ENCODE measurements around the gene DRC7. TPM values are rescaled to one million over a fixed set of nuclear protein-coding genes. Genes with fewer than 3 reads are reported as not detected.

DRC7 gene
- polyA plus RNA-seq, 4 donors: 0.37 TPM; not detected in 3

DNA sequence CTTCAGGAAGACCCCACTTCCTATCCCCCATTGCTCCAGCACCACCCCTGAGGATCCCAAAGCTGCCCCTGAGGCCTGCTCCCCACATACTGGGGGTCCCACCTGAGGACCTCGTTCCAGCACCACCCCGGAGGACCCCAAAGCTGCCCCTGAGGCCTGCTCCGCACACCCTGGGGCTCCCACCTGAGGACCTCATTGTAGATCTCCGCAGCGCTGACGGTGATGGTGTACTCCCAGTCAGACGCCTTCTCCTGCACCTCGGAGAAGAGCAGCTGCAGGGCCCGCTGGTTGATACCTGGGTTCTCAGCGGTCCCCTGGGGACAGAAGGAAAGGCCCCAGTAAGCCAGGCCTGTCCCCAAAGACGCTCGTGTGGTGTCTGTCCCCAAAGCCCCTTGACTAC, 67.4 kb downstream of the DRC7 start:
- DNase-seq (no peak), FAIRE-seq (no peak)
- H3K4me3 ChIP-seq (ENCODE audit: low read depth in 1 of 3, low read length in 3 of 3): no peak overlapping the region
- no peak overlapping the region for H3K27ac ChIP-seq (ENCODE audit: low read depth in 1 of 3, low read length in 2 of 3)
- peaks cover 0 to 97% (median 25%) of the 10 kb centered on the region in 3 donors for H3K36me3 ChIP-seq (ENCODE audit: control insufficient read depth in 3 of 3, insufficient read depth in 2 of 3, low read depth in 1 of 3, low read length in 3 of 3)
- 89% methylated on average over 12 of the region's 12 CpGs for WGBS, 3 donors
- H3K9me3 ChIP-seq (ENCODE audit: control insufficient read depth in 2 of 2, insufficient read depth in 1 of 2, low read depth in 1 of 2, low read length in 1 of 2): no peaks in the 10 kb centered on the region
- H3K4me1 ChIP-seq (ENCODE audit: control insufficient read depth in 3 of 3, insufficient read depth in 2 of 3, low read depth in 1 of 3, low read length in 2 of 3): peaks cover 0 to 2% (median 0%) of the 10 kb centered on the region in 3 donors
- H3K27me3 ChIP-seq (ENCODE audit: control insufficient read depth in 3 of 3, insufficient read depth in 3 of 3, low read length in 3 of 3): no peaks in the 10 kb centered on the region

GRCh38 chr16:57762365-57763040, 67.9 kb downstream of the DRC7 start:
- no peak overlapping the region for H3K27ac ChIP-seq (ENCODE audit: low read depth in 1 of 3, low read length in 2 of 3)
- peaks cover 0 to 96% (median 25%) of the 10 kb centered on the region in 3 donors for H3K36me3 ChIP-seq (ENCODE audit: control insufficient read depth in 3 of 3, insufficient read depth in 2 of 3, low read depth in 1 of 3, low read length in 3 of 3)
- no peak overlapping the region for H3K4me3 ChIP-seq (ENCODE audit: low read depth in 1 of 3, low read length in 3 of 3)
- FAIRE-seq (no peak), DNase-seq (no peak)
- no peaks in the 10 kb centered on the region for H3K9me3 ChIP-seq (ENCODE audit: control insufficient read depth in 2 of 2, insufficient read depth in 1 of 2, low read depth in 1 of 2, low read length in 1 of 2)
- no peaks in the 10 kb centered on the region for H3K4me1 ChIP-seq (ENCODE audit: control insufficient read depth in 3 of 3, insufficient read depth in 2 of 3, low read depth in 1 of 3, low read length in 2 of 3)
- H3K27me3 ChIP-seq (ENCODE audit: control insufficient read depth in 3 of 3, insufficient read depth in 3 of 3, low read length in 3 of 3): no peaks in the 10 kb centered on the region
- 75 to 79% (median 76%) methylated on average over 10 to 15 of the region's 15 CpGs for WGBS, 3 donors

GRCh38 chr16:57763285-57764005, 68.8 kb downstream of the DRC7 start:
- Histone ChIP-seq H3K4me3 (ENCODE audit: low read depth in 1 of 3, low read length in 3 of 3) (no peak overlapping the region), H3K27me3 (ENCODE audit: control insufficient read depth in 3 of 3, insufficient read depth in 3 of 3, low read length in 3 of 3) (no peaks in the 10 kb centered on the region), H3K27ac (ENCODE audit: low read depth in 1 of 3, low read length in 2 of 3) (no peak overlapping the region), H3K9me3 (ENCODE audit: control insufficient read depth in 2 of 2, insufficient read depth in 1 of 2, low read depth in 1 of 2, low read length in 1 of 2) (no peaks in the 10 kb centered on the region), H3K36me3 (ENCODE audit: control insufficient read depth in 3 of 3, insufficient read depth in 2 of 3, low read depth in 1 of 3, low read length in 3 of 3) (peaks cover 0 to 93% (median 25%) of the 10 kb centered on the region in 3 donors), H3K4me1 (ENCODE audit: control insufficient read depth in 3 of 3, insufficient read depth in 2 of 3, low read depth in 1 of 3, low read length in 2 of 3) (no peaks in the 10 kb centered on the region)
- 85 to 89% (median 88%) methylated on average over 14 of the region's 14 CpGs for WGBS, 3 donors
- FAIRE-seq (no peak), DNase-seq (no peak)

GRCh38 chr16:57764006-57764340, 69.4 kb downstream of the DRC7 start:
- no peak for FAIRE-seq
- Histone ChIP-seq H3K4me3 (ENCODE audit: low read depth in 1 of 3, low read length in 3 of 3) (no peak overlapping the region), H3K4me1 (ENCODE audit: control insufficient read depth in 3 of 3, insufficient read depth in 2 of 3, low read depth in 1 of 3, low read length in 2 of 3) (no peaks in the 10 kb centered on the region), H3K36me3 (ENCODE audit: control insufficient read depth in 3 of 3, insufficient read depth in 2 of 3, low read depth in 1 of 3, low read length in 3 of 3) (peaks cover 0 to 92% (median 25%) of the 10 kb centered on the region in 3 donors), H3K27me3 (ENCODE audit: control insufficient read depth in 3 of 3, insufficient read depth in 3 of 3, low read length in 3 of 3) (no peaks in the 10 kb centered on the region), H3K27ac (ENCODE audit: low read depth in 1 of 3, low read length in 2 of 3) (no peak overlapping the region), H3K9me3 (ENCODE audit: control insufficient read depth in 2 of 2, insufficient read depth in 1 of 2, low read depth in 1 of 2, low read length in 1 of 2) (no peaks in the 10 kb centered on the region)
- 84 to 99% (median 95%) methylated on average over 8 to 9 of the region's 9 CpGs for WGBS, 3 donors
- DNase-seq: no peak

- no peaks in the 10 kb centered on the region for H3K4me1 ChIP-seq (ENCODE audit: control insufficient read depth in 3 of 3, insufficient read depth in 2 of 3, low read depth in 1 of 3, low read length in 2 of 3)
- H3K27me3 ChIP-seq (ENCODE audit: control insufficient read depth in 3 of 3, insufficient read depth in 3 of 3, low read length in 3 of 3): no peaks in the 10 kb centered on the region
- H3K4me3 ChIP-seq (ENCODE audit: low read depth in 1 of 3, low read length in 3 of 3): no peak overlapping the region
- H3K9me3 ChIP-seq (ENCODE audit: control insufficient read depth in 2 of 2, insufficient read depth in 1 of 2, low read depth in 1 of 2, low read length in 1 of 2): no peaks in the 10 kb centered on the region
- WGBS, 3 donors: 57 to 70% (median 60%) methylated on average over 6 of the region's 6 CpGs
- H3K27ac ChIP-seq (ENCODE audit: low read depth in 1 of 3, low read length in 2 of 3): no peak overlapping the region
- DNase-seq (no peak), FAIRE-seq (no peak)
- H3K36me3 ChIP-seq (ENCODE audit: control insufficient read depth in 3 of 3, insufficient read depth in 2 of 3, low read depth in 1 of 3, low read length in 3 of 3): peaks cover 0 to 92% (median 25%) of the 10 kb centered on the region in 3 donors
Observed at GRCh38 chr16:57764341-57765159, 69.9 kb downstream of the DRC7 start.

- Histone ChIP-seq H3K27ac (ENCODE audit: low read depth in 1 of 3, low read length in 2 of 3) (no peak overlapping the region), H3K4me1 (ENCODE audit: control insufficient read depth in 3 of 3, insufficient read depth in 2 of 3, low read depth in 1 of 3, low read length in 2 of 3) (no peaks in the 10 kb centered on the region), H3K27me3 (ENCODE audit: control insufficient read depth in 3 of 3, insufficient read depth in 3 of 3, low read length in 3 of 3) (no peaks in the 10 kb centered on the region), H3K9me3 (ENCODE audit: control insufficient read depth in 2 of 2, insufficient read depth in 1 of 2, low read depth in 1 of 2, low read length in 1 of 2) (no peaks in the 10 kb centered on the region), H3K4me3 (ENCODE audit: low read depth in 1 of 3, low read length in 3 of 3) (no peak overlapping the region), H3K36me3 (ENCODE audit: control insufficient read depth in 3 of 3, insufficient read depth in 2 of 3, low read depth in 1 of 3, low read length in 3 of 3) (peaks cover 0 to 92% (median 26%) of the 10 kb centered on the region in 3 donors)
- FAIRE-seq (no peak), DNase-seq (no peak)
- 91 to 96% (median 93%) methylated on average over 17 of the region's 17 CpGs for WGBS, 3 donors
Observed at GRCh38 chr16:57765160-57765728, 70.6 kb downstream of the DRC7 start.

DNA sequence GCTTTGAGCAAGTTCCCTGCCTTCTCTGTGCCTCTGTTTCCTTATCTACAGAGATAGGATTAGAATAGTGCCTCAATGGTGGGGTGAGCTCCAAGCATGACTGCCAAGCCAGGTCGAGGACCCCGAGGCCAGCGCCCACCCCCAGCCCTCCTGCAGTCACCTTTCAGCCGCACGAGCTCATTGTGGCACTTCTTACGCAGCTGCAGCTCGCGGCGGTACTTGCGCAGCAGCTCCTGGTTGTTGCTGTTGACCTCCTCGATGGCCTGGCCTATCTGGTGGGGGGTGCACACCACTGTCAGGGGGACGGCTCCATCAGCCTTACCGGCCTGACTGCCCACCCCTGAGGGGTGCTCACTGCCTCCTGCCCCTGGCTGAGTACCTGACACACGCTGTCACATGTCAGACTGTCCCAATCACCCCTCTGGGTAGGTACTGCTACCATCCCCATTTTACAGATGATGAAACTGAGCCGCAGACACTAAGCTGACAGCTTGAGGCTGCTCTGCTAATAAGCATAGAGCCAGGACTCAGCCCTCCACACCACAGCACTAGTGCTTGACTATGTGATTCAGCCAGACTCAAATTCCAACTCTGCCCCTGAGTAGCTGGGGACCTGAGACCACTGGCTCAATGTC, 72.2 kb downstream of the DRC7 start:
- no peaks in the 10 kb centered on the region for H3K9me3 ChIP-seq (ENCODE audit: control insufficient read depth in 2 of 2, insufficient read depth in 1 of 2, low read depth in 1 of 2, low read length in 1 of 2)
- no peak for DNase-seq
- H3K4me1 ChIP-seq (ENCODE audit: control insufficient read depth in 3 of 3, insufficient read depth in 2 of 3, low read depth in 1 of 3, low read length in 2 of 3): no peaks in the 10 kb centered on the region
- no peak overlapping the region for H3K27ac ChIP-seq (ENCODE audit: low read depth in 1 of 3, low read length in 2 of 3)
- 91 to 92% (median 92%) methylated on average over 15 of the region's 15 CpGs for WGBS, 3 donors
- no peak for FAIRE-seq
- peaks cover 0 to 92% (median 20%) of the 10 kb centered on the region in 3 donors for H3K36me3 ChIP-seq (ENCODE audit: control insufficient read depth in 3 of 3, insufficient read depth in 2 of 3, low read depth in 1 of 3, low read length in 3 of 3)
- no peaks in the 10 kb centered on the region for H3K27me3 ChIP-seq (ENCODE audit: control insufficient read depth in 3 of 3, insufficient read depth in 3 of 3, low read length in 3 of 3)
- no peak overlapping the region for H3K4me3 ChIP-seq (ENCODE audit: low read depth in 1 of 3, low read length in 3 of 3)

Measured in small intestine (tissue), 7 donors.